K562 (cell line): ENCODE measurements around the gene NHS.

Experiments used
- TAF1 ChIP-seq: IDR thresholded peaks from 2 replicates; pipeline ENCODE4 v1.6.1; 2011; ENCODE audit warnings: mild to moderate bottlenecking, low read length, moderate library complexity; ENCODE audit not compliant: insufficient read depth, control insufficient read depth, severe bottlenecking; ENCODE audit errors: extremely low read depth
- TF ChIP-seq, protein P1 (sequence below), 3 experiments: IDR thresholded peaks in 2 of 3; conservative IDR thresholded peaks in 1 of 3; 2 replicates each; pipeline ENCODE4 v1.5.1; 2011 to 2012; ENCODE audit warnings: low read length in 3 of 3, mild to moderate bottlenecking in 3 of 3, control low read depth in 2 of 3, improper control_type of control experiment in 1 of 3, inconsistent platforms in 1 of 3, low read depth in 1 of 3, mixed read lengths in 1 of 3, moderate library complexity in 1 of 3; ENCODE audit not compliant: insufficient read depth in 2 of 3

DNA sequence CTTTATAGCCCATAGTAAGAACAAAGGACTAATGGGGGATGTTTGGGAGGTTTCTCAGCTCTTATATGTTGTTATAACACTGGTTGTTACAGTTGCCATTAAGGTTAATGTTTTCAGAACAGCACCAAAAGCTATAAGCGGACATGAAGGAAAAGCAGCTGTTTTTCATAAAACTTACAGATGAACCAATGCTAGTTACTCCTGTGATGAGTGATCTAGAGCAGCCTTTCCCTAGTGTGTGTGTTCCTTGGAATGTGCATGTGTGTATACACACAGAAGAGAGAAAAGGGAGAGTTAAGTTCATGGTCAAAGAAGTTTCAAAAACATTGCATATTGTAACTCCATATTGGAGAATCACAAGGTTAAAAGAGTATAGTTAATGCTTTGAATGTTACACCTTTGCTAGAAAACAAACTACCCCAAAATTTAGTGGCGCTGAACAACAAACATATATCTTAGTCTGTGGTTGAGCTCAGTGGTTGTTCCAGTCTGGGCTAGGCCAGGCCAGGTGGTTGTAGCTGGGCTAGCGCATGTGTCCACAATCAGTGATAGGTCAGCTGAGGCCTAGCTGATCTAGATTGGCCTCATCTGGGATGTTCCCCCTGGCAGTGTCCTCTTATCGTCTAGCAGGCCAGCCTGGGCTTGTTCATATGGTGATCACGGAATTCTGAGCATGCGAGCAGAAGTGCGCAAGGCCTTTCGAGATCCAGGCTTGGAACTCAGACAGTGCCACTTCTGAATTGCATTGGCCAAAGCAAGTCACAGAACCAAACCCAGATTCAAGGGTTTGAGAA lies 151.0 kb downstream of the NHS start:
- no peak for TF ChIP-seq TAF1
- TF ChIP-seq, protein P1, sequence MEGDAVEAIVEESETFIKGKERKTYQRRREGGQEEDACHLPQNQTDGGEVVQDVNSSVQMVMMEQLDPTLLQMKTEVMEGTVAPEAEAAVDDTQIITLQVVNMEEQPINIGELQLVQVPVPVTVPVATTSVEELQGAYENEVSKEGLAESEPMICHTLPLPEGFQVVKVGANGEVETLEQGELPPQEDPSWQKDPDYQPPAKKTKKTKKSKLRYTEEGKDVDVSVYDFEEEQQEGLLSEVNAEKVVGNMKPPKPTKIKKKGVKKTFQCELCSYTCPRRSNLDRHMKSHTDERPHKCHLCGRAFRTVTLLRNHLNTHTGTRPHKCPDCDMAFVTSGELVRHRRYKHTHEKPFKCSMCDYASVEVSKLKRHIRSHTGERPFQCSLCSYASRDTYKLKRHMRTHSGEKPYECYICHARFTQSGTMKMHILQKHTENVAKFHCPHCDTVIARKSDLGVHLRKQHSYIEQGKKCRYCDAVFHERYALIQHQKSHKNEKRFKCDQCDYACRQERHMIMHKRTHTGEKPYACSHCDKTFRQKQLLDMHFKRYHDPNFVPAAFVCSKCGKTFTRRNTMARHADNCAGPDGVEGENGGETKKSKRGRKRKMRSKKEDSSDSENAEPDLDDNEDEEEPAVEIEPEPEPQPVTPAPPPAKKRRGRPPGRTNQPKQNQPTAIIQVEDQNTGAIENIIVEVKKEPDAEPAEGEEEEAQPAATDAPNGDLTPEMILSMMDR (IDR thresholded peaks at IDR 0.05 in 2 of 3, conservative IDR thresholded peaks at IDR 0.05 in 1 of 3; ENCODE audit: insufficient read depth in 2 of 3, low read depth in 1 of 3, low read length in 3 of 3), result no peak
